IMR-90 (cell line): ENCODE results near the gene PRKCH. TPM values are rescaled to one million over a fixed set of nuclear protein-coding genes. Genes with fewer than 3 reads are reported as not detected.

ENCODE experiments used
- ATAC-seq: fragments of 200-7000 bp; cut with Tn5 transposase; 2 replicates; pipeline ENCODE4 v1.9.1; 2020; ENCODE audit warnings: low read depth, mild to moderate bottlenecking, moderate library complexity
- BruUV-seq: library from RNA; stranded (reverse); fragments of 400-500 nt; replicated peaks from 2 replicates; lab custom pipeline; 2021; lab: Mats Ljungman, UMichigan
- CTCF ChIA-PET: fragments of 300-600 bp; formaldehyde crosslinking; extraction: SDS; loops from one replicate; lab custom pipeline; 2021; ENCODE audit warnings: antibody characterized with exemption; lab: Yijun Ruan, JAX
- POLR2A ChIA-PET: fragments of 300-600 bp; sonication (Branson Sonifier 250); formaldehyde crosslinking; loops from one replicate; lab custom pipeline; 2022; ENCODE audit warnings: antibody characterized with exemption; ENCODE audit not compliant: unreplicated experiment; lab: Charles Lee
- DNase-seq: peaks from one replicate; pipeline ENCODE4 v3.0.0; 2013
- H2AFZ ChIP-seq: replicated peaks from 2 replicates; pipeline ENCODE3; 2013; ENCODE audit warnings: low read length, mild to moderate bottlenecking; ENCODE audit not compliant: poor library complexity
- H2AK5ac ChIP-seq: 2 replicates; pipeline ENCODE4 v1.6.1; 2013; ENCODE audit warnings: low read depth, low read length, inconsistent platforms
- H2AK9ac ChIP-seq: replicated peaks from 2 replicates; pipeline ENCODE3; 2013; ENCODE audit warnings: mild to moderate bottlenecking, low read depth, low read length, moderate library complexity; ENCODE audit not compliant: poor library complexity
- H2BK120ac ChIP-seq: 2 replicates; pipeline ENCODE4 v1.6.1; 2013; ENCODE audit warnings: low read depth, low read length, inconsistent platforms
- H2BK15ac ChIP-seq: 3 replicates; pipeline ENCODE4 v1.6.1; 2013; ENCODE audit warnings: low read depth, low read length, inconsistent platforms
- H2BK20ac ChIP-seq: 2 replicates; pipeline ENCODE4 v1.6.1; 2013; ENCODE audit warnings: low read depth, mild to moderate bottlenecking, inconsistent platforms, low read length, moderate library complexity
- H2BK5ac ChIP-seq: 2 replicates; pipeline ENCODE4 v1.6.1; 2013; ENCODE audit warnings: mild to moderate bottlenecking, low read depth, low read length, inconsistent platforms; ENCODE audit not compliant: poor library complexity, severe bottlenecking
- H3K14ac ChIP-seq: replicated peaks from 2 replicates; pipeline ENCODE4 v1.6.1; 2013; ENCODE audit warnings: low read depth, low read length, inconsistent platforms
- H3K18ac ChIP-seq: 2 replicates; pipeline ENCODE4 v1.6.1; 2013; ENCODE audit warnings: low read depth, low read length, control low read depth
- H3K23ac ChIP-seq: 2 replicates; pipeline ENCODE4 v1.6.1; 2013; ENCODE audit warnings: low read depth, low read length, inconsistent platforms
- H3K27ac ChIP-seq: 2 replicates; pipeline ENCODE4 v1.5.1; 2013; ENCODE audit warnings: mild to moderate bottlenecking, control low read depth, low read length; ENCODE audit not compliant: insufficient read depth
- H3K27me3 ChIP-seq: 2 replicates; pipeline ENCODE4 v1.6.1; 2013; ENCODE audit warnings: low read length; ENCODE audit not compliant: control insufficient read depth, insufficient read depth
- H3K36me3 ChIP-seq: 2 replicates; pipeline ENCODE4 v1.6.1; 2013; ENCODE audit warnings: low read length, mixed read lengths; ENCODE audit not compliant: control insufficient read depth, insufficient read depth
- H3K4ac ChIP-seq: 2 replicates; pipeline ENCODE4 v1.6.1; 2013; ENCODE audit warnings: low read depth, low read length, inconsistent platforms
- H3K4me1 ChIP-seq: 2 replicates; pipeline ENCODE4 v1.6.1; 2013; ENCODE audit warnings: low read length, mixed read lengths; ENCODE audit not compliant: control insufficient read depth, insufficient read depth
- H3K4me2 ChIP-seq: 2 replicates; pipeline ENCODE4 v1.6.1; 2013; ENCODE audit warnings: low read depth, mild to moderate bottlenecking, control low read depth, low read length, moderate library complexity
- H3K4me3 ChIP-seq: 2 replicates; pipeline ENCODE4 v1.5.1; 2013; ENCODE audit warnings: low read depth, mild to moderate bottlenecking, control low read depth, low read length, moderate library complexity; ENCODE audit not compliant: insufficient read depth
- H3K56ac ChIP-seq: 2 replicates; pipeline ENCODE4 v1.6.1; 2013; ENCODE audit warnings: low read length, inconsistent platforms; ENCODE audit not compliant: insufficient read depth; ENCODE audit errors: extremely low read depth
- H3K79me1 ChIP-seq, 2 experiments: 2 replicates each; pipeline ENCODE4 v1.6.1; 2013; ENCODE audit warnings: low read length in 2 of 2, inconsistent platforms in 1 of 2, low read depth in 1 of 2
- H3K9ac ChIP-seq: 2 replicates; pipeline ENCODE4 v1.6.1; 2013; ENCODE audit warnings: low read depth, low read length, control low read depth
- H3K9me1 ChIP-seq: 2 replicates; pipeline ENCODE4 v1.6.1; 2013; ENCODE audit warnings: low read length, inconsistent platforms; ENCODE audit not compliant: insufficient read depth
- H3K9me3 ChIP-seq: 2 replicates; pipeline ENCODE4 v1.6.1; 2013; ENCODE audit warnings: low read length; ENCODE audit not compliant: control insufficient read depth, insufficient read depth
- H4K20me1 ChIP-seq: 2 replicates; pipeline ENCODE4 v1.6.1; 2013; ENCODE audit warnings: low read length, inconsistent platforms; ENCODE audit not compliant: insufficient read depth
- H4K5ac ChIP-seq: 2 replicates; pipeline ENCODE4 v1.6.1; 2013; ENCODE audit warnings: mild to moderate bottlenecking, low read depth, low read length, control low read depth
- H4K8ac ChIP-seq, 2 experiments: 2 replicates each; pipeline ENCODE4 v1.6.1; 2013; ENCODE audit warnings: low read depth in 2 of 2, low read length in 2 of 2, control low read depth in 1 of 2, inconsistent platforms in 1 of 2
- H4K91ac ChIP-seq: 2 replicates; pipeline ENCODE4 v1.6.1; 2013; ENCODE audit warnings: low read depth, low read length, inconsistent platforms; ENCODE audit not compliant: insufficient read depth
- BHLHE40 ChIP-seq: fragments of 150-350 bp; IDR thresholded peaks from 2 replicates; pipeline ENCODE4 v1.6.1; 2016; ENCODE audit warnings: mild to moderate bottlenecking, low read depth, low read length
- CHD1 ChIP-seq: IDR thresholded peaks from 2 replicates; pipeline ENCODE4 v1.6.1; 2012; ENCODE audit warnings: low read depth, low read length, improper control_type of control experiment
- FOS ChIP-seq: fragments of 150-350 bp; IDR thresholded peaks from 2 replicates; pipeline ENCODE4 v1.6.1; 2016; ENCODE audit warnings: low read depth, low read length
- MXI1 ChIP-seq: IDR thresholded peaks from 2 replicates; pipeline ENCODE4 v1.6.1; 2012; ENCODE audit warnings: low read depth, mild to moderate bottlenecking, low read length, moderate library complexity, borderline replicate concordance
- NFE2L2 ChIP-seq: fragments of 150-350 bp; IDR thresholded peaks from 2 replicates; pipeline ENCODE4 v1.6.1; 2016; ENCODE audit warnings: low read depth, mild to moderate bottlenecking, low read length
- RAD21 ChIP-seq: IDR thresholded peaks from 2 replicates; pipeline ENCODE4 v1.6.1; 2012; ENCODE audit warnings: low read length, improper control_type of control experiment
- RFX5 ChIP-seq: IDR thresholded peaks from 2 replicates; pipeline ENCODE4 v1.8.0; 2012; ENCODE audit warnings: low read depth, mild to moderate bottlenecking, low read length, moderate library complexity
- SMC3 ChIP-seq: fragments of 150-350 bp; IDR thresholded peaks from 2 replicates; pipeline ENCODE4 v1.6.1; 2016; ENCODE audit warnings: low read depth, mild to moderate bottlenecking, antibody characterized with exemption, low read length, moderate library complexity
- WGBS, 2 experiments: methylation state at CpG; one replicate each; pipeline versions ENCODE4 v1.1.5 to v1.1.7; 2013; ENCODE audit warnings: missing lambda C conversion rate in 2 of 2; ENCODE audit not compliant: insufficient read length in 1 of 2; ENCODE audit errors: extremely low coverage in 2 of 2; 5-methylcytosine and 5-hydroxymethylcytosine counted together
- dilution Hi-C: fragments of 300-500 bp; cut with HindIII; formaldehyde crosslinking; loops from one replicate; pipeline ENCODE4 v1.14.3; 2018; ENCODE audit warnings: low sequenced_read_pairs; ENCODE audit not compliant: unreplicated experiment
- in situ Hi-C: fragments of 300-500 bp; cut with MboI; formaldehyde crosslinking; loops from 3 replicates; pipeline ENCODE4 v1.14.3; 2019; ENCODE audit warnings: low sequenced_read_pairs, inconsistent platforms, mixed read lengths
- intact Hi-C: fragments of 100-400 bp; cut with micrococcal nuclease; formaldehyde crosslinking; loops from 2 replicates; pipeline ENCODE4 v1.10.0; 2022
- polyA plus RNA-seq, 3 experiments: library from polyadenylated mRNA; depleted of rRNA; stranded (reverse); fragments of >200 nt; gene quantifications; 2 replicates each; pipeline ENCODE4 v1.2.3, GENCODE V29; 2012; ENCODE audit warnings: low replicate concordance in 1 of 3
- total RNA-seq: library from RNA; depleted of rRNA; stranded (reverse); fragments of >200 nt; gene quantifications from 2 replicates; pipeline ENCODE4 v1.2.3, GENCODE V29; 2012
- TF ChIP-seq, protein P1 (sequence below): conservative IDR thresholded peaks from 2 replicates; pipeline ENCODE4 v1.5.1; 2012; ENCODE audit warnings: mild to moderate bottlenecking, low read depth, low read length, improper control_type of control experiment
- TF ChIP-seq, protein P2 (sequence below): fragments of 150-350 bp; IDR thresholded peaks from 2 replicates; pipeline ENCODE4 v1.6.1; 2017; ENCODE audit warnings: mild to moderate bottlenecking, antibody characterized with exemption, low read length, low read depth

PRKCH gene
- total and polyA plus RNA-seq, 2 of the 4 experiments (the other 2 are of a cell fraction) = 1.6 to 2.3 TPM

DNA sequence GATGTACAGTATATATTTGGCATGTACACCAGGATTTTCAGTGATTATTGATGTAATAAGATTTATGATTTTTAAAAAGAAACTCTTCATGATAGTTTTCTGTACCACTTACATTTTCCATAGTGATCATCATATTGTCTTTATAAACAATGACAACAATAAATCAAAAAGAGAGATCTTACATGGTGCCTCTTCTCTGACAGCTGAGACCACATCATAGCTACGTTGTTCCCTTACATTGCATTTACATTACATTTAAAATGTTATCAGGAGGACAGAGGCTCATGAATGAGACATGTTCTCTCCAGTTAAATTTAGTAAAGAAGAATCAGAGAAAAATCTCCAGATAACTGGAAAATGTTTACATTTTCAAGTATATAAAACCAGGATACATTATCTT, 112.4 kb downstream of the PRKCH start:
- no peak overlapping the region for H2BK120ac ChIP-seq
- no peaks in the 10 kb centered on the region for H3K79me1 ChIP-seq
- no peak for DNase-seq
- H3K14ac ChIP-seq = no peak overlapping the region
- H3K4me2 ChIP-seq = no peak overlapping the region
- no peak overlapping the region for H2BK15ac ChIP-seq
- BruUV-seq = no TSS peak
- no peak overlapping the region for H3K4ac ChIP-seq
- in situ Hi-C loops = no loop called here
- no peak overlapping the region for H4K91ac ChIP-seq
- no peaks in the 10 kb centered on the region for H3K9me1 ChIP-seq
- H3K4me3 ChIP-seq = no peak overlapping the region
- H3K27me3 ChIP-seq = peaks cover 23% of the 10 kb centered on the region
- no peak overlapping the region for H2BK20ac ChIP-seq
- no peak overlapping the region for H2AK5ac ChIP-seq
- intact Hi-C loops = no loop called here
- no peak overlapping the region for H3K27ac ChIP-seq
- H3K9me3 ChIP-seq = no peaks in the 10 kb centered on the region
- no peak overlapping the region for H3K23ac ChIP-seq
- CTCF ChIA-PET = no interaction called here
- H4K20me1 ChIP-seq = no peaks in the 10 kb centered on the region
- H2AK9ac ChIP-seq = no peak overlapping the region
- WGBS, 2 experiments = no CpG with 5 or more reads among the region's 1 CpG
- no peak overlapping the region for H4K8ac ChIP-seq
- no peak overlapping the region for H4K5ac ChIP-seq
- dilution Hi-C loops = no loop called here
- H3K18ac ChIP-seq = no peak overlapping the region
- no peak for TF ChIP-seq SMC3
- TF ChIP-seq, protein P1, sequence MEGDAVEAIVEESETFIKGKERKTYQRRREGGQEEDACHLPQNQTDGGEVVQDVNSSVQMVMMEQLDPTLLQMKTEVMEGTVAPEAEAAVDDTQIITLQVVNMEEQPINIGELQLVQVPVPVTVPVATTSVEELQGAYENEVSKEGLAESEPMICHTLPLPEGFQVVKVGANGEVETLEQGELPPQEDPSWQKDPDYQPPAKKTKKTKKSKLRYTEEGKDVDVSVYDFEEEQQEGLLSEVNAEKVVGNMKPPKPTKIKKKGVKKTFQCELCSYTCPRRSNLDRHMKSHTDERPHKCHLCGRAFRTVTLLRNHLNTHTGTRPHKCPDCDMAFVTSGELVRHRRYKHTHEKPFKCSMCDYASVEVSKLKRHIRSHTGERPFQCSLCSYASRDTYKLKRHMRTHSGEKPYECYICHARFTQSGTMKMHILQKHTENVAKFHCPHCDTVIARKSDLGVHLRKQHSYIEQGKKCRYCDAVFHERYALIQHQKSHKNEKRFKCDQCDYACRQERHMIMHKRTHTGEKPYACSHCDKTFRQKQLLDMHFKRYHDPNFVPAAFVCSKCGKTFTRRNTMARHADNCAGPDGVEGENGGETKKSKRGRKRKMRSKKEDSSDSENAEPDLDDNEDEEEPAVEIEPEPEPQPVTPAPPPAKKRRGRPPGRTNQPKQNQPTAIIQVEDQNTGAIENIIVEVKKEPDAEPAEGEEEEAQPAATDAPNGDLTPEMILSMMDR = no peak
- TF ChIP-seq RAD21 = no peak
- no peak for TF ChIP-seq BHLHE40
- TF ChIP-seq, protein P2, sequence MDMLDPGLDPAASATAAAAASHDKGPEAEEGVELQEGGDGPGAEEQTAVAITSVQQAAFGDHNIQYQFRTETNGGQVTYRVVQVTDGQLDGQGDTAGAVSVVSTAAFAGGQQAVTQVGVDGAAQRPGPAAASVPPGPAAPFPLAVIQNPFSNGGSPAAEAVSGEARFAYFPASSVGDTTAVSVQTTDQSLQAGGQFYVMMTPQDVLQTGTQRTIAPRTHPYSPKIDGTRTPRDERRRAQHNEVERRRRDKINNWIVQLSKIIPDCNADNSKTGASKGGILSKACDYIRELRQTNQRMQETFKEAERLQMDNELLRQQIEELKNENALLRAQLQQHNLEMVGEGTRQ = no peak
- TF ChIP-seq RFX5 = no peak
- no peak for TF ChIP-seq FOS
- TF ChIP-seq CHD1 = no peak
- no peak for TF ChIP-seq NFE2L2
- no peak for TF ChIP-seq MXI1
- ATAC-seq = no peak
- H2BK5ac ChIP-seq = no peak overlapping the region
- no peak overlapping the region for H3K56ac ChIP-seq
- POLR2A ChIA-PET = no interaction called here
- no peak overlapping the region for H3K9ac ChIP-seq
- H3K36me3 ChIP-seq = no peaks in the 10 kb centered on the region
- no peak overlapping the region for H2AFZ ChIP-seq
- H3K4me1 ChIP-seq = peaks cover 1% of the 10 kb centered on the region; the same call in 1 of the 2 replicates
